ENCODE measurements around the gene SLC7A10.

The SLC7A10 gene

DNA sequence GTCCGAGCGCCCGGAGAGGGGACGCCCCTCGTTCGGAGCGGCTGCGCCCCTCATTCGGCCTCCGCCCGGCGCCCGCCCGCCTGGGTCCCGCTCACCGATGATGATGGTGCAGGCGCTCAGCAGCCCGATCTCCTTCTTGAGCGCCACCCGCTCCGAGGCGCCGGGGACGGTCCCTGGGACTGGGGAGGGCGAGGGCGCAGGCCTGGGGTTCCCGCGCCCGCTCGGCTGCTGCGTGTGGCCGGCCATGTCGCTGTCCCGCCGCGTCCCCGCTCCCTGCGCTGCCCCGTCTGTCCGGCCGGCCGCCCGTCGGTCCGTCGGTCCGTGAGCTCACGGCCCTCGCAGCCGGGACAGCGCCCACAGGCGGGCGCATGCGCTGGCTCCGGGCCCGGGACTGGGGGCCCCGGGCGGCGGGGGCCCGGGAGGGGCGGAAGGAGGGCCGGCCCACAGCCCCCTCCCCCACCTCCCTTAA is at the start of gene SLC7A10:
SLC7A10 (minus strand) TSS at position 393 of the 469 bp plus-strand sequence; CDS start at position 246, 147 bp downstream.
- peak in 3 of 56 donors; percentile 11 to 18 (median 15) for DNase-seq

- DNase-seq = no peak
These were observed 49.3 kb upstream of the SLC7A10 start for GRCh38 chr19:33274663-33275558.

- peak in 22 of 56 donors; percentile 7 to 64 (median 32) for DNase-seq
These were observed 48.4 kb upstream of the SLC7A10 start for GRCh38 chr19:33273881-33274662.

GRCh38 chr19:33273065-33273736 is 47.6 kb upstream of the SLC7A10 start:
- DNase-seq = no peak

- DNase-seq = no peak
These were observed 45.8 kb upstream of the SLC7A10 start for GRCh38 chr19:33271246-33272021.

DNA sequence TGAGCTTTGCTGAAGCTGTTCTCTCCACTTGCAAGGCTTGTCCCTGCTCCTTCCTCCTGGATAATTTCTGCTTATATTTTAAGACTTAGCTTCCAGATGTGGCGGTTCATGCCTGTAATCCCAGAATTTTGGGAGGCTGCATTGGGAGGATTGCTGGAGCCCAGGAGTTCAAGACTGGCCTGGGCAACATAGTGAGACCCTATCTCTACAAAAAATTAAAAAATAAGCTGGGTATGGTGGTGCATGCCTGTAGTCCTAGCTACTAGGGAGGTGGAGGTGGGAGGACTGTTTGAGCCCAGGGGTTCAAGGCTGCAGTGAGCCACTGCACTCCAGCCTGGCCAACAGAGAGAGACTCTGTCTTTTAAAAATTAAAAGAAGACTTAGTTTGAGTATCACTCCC is 45.1 kb upstream of the SLC7A10 start:
- no peak for DNase-seq

GRCh38 chr19:33269016-33269415 is 43.4 kb upstream of the SLC7A10 start:
- no peak for DNase-seq

- peak in 1 of 56 donors; percentile 17 for DNase-seq
These were observed 42.7 kb upstream of the SLC7A10 start for GRCh38 chr19:33268162-33268991.

DNA sequence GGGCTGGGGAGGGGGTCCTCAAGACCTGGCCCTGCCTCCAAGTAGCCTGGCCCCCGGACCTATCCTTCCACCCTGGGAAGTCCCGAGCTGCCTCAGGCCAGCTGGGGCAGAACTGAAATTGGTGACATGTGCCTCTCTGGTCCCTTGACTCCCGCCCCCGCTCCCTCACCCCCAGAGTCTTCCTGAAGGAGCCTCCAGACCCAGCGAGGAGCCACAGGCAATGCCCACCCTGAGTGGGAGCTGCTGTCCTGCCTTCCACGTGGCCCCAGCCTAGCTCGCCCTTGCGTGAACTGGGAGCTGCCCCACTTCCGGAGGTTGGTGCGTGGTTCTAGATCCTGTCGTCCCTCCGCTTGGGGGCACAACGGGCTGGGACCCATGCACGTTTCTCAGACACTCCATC is 42.1 kb upstream of the SLC7A10 start:
- peak in 1 of 56 donors; percentile 4 for DNase-seq

DNA sequence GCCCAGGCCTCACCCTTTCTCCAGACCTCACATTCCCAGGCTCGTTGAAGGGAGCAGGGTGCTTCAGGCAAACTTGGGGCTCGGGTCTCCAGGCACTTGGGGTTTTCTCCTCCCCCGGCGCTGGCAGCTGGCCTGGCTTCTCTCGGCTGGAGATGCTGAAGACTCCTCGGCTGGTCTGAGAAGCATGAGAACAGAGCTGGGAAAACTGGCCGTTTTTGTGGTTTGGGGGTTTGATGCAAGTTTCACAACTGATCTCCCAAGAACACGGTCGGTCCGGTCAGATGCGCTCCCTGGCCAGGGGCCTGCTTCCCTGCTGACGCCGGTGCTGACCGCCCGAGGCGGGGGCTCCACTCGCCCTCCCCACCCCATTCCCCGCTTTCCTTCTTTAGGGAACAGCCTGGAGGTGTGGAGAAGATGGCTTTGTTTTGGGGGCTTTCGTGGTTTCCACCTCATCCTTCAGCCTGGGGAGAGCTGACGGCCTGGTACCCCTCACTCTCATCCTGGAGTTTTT is 41.4 kb upstream of the SLC7A10 start:
- DNase-seq = no peak

- DNase-seq = no peak
These were observed 39.3 kb upstream of the SLC7A10 start for GRCh38 chr19:33264881-33265445.

DNA sequence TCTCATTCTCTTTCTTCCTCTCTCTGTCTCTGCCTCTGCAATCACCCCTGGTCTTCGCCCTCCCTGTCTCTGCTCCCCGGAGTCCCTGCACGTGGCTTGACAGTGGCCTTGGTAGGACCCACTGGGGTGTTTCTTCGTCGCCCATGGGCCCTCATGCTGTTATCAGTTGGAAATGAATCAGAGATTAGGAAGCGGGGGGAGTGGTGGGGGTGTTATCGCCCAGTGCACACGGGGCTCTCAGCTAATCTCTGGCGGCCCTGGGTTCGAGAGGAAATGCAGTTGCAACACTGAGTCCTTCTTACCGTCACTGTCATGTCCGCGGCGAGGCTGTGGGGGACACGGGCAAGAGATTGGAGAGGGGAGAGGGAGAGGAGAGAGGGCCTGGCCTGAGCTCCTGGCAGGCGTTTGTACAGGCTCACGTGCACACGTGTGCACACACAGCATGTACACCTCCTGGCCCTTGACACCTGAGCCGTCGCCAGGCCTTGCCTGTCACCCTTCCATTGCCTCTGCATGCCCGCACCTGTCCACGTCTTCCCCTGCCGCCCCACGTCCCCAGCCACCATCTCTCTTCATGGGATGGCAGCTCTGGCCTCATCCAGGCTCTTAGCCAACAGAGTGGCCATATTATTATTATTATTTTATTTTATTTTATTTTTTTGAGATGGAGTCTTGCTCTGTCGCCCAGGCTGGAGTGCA is 37.8 kb upstream of the SLC7A10 start:
- no peak for DNase-seq

DNA sequence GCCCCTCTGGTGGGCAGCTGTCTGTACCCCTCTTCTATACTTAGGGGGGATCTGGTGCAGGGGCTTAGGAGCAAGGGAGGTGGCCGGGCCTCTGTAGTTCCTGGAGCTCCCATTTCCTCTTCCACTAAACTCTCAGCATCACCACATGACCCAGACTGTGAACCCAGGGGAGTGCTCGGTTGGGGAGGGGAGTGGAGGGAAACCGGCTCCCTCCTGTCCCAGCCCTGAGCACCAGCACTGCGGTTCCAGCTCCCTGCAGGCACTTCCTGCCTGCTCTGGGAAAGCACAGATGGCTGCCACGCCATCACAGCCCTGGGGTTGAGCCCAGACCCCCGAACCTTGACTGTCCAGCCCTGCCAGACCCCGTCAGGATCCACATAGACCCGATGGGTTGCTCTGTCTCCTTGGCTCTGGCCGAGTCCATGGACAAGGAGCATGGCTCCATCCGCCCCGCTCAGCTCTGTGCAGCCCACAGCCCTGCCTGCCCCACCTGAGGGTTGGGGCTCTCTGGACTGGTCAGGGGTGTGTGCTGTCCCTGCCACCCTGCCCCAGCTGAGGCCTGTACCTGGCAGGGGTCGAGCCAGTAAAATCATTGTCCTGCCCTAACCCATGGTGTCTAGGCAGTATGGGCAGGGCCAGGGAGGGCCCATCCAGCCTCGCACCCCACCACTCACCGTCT is 36.0 kb upstream of the SLC7A10 start:
- DNase-seq = no peak

DNA sequence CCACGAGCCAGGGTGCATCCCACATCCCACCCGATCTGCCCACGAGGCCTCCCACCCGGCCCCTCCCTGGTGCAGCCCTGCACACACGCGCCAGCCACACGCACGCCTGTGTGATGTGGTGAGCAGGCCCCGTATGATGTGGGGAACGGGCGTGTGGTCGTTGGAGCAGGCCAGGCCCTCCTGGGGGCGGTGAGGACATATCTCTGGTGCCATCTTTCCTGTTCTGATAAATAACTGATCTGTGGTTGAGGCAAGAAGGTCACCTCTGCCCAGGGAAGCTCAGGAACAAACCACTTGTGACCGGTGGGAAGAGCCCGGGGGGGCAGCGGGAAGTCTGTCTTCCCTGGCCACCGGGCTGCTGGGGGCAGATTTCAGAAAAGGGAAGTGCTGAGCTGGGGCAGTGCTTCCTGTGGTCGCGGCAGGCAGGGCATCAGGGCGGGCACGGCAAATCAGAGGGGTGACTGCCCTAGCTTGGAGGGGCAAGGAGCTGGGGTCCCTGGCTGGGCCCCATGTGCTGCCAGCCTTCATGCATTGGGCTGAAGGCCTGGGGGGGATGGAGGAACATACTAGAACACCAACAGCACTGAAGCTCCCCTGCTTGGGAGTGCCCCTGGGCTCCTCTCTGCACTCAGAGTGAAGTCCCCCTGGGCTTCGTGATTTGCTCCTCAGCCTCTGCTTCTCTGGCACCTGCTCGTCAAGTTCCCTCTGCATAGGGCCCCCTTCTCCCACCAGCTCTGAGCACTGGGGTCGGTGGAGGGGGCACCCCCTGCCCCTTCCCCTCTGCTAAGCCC is 35.2 kb upstream of the SLC7A10 start:
- DNase-seq = peak in 9 of 56 donors; percentile 12 to 36 (median 23)

GRCh38 chr19:33259539-33259938 is 33.9 kb upstream of the SLC7A10 start:
- peak in 1 of 56 donors; percentile 10 for DNase-seq

DNA sequence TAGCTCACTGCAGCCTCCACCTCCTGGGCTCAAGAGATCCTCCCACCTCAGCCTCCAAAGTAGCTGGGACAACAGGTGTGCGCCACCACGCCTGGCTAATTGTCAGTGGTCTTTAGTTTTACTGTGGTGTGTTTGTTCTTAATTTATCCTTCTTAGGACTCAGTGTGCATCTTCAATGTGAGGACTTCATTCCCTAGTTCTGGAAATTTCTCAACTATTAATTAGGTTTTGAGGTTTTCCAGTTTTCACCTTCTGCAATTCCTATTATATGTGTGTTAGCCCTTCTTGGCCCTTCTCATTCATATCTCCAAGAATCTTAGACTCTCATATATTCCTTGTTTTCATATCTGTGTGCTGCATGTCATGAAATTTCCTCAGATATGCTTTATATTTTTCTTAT is 32.2 kb upstream of the SLC7A10 start:
- DNase-seq = no peak

DNA sequence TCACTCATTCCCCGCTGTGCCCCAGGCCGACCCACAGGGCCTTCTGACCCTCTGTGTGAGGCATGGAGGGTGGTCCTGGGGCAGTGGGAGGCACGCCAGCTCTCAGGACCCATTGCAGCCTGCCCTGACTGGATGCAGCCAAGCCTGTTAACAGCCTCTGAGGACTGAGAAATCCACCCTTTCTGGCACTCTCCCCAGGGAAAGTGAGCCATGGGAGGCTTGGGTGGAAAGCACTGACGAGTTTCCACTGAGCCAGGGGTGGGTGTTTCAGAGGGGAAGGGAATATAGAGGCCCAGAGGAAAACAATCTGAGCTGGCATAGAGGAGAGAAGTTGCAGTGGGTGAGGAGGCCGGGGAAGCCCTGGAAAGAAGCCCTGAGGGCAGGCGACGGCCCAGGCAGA is 30.6 kb upstream of the SLC7A10 start:
- no peak for DNase-seq

Data from nucleus accumbens (tissue), 56 donors.